Stimulated activated CD4-positive, alpha-beta T cell treated with anti-CD3 and anti-CD28 coated beads, Interleukin-15, amount 100 ng/mL, for 1 hour (primary cell): ENCODE data around the gene GTF2F1.
"Not testable (repeated sequence)": the region's sequence is repeated elsewhere in the genome, so short reads cannot be mapped to it uniquely, and the experiment has no call there.

Experiments
- DNase-seq, 2 donors: peaks; one replicate each; pipeline ENCODE4 v3.0.0-alpha.2; 2020; ENCODE audit warnings: low read depth in 1 of 2, low spot score in 1 of 2

GTF2F1 gene, protein sequence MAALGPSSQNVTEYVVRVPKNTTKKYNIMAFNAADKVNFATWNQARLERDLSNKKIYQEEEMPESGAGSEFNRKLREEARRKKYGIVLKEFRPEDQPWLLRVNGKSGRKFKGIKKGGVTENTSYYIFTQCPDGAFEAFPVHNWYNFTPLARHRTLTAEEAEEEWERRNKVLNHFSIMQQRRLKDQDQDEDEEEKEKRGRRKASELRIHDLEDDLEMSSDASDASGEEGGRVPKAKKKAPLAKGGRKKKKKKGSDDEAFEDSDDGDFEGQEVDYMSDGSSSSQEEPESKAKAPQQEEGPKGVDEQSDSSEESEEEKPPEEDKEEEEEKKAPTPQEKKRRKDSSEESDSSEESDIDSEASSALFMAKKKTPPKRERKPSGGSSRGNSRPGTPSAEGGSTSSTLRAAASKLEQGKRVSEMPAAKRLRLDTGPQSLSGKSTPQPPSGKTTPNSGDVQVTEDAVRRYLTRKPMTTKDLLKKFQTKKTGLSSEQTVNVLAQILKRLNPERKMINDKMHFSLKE

DNA sequence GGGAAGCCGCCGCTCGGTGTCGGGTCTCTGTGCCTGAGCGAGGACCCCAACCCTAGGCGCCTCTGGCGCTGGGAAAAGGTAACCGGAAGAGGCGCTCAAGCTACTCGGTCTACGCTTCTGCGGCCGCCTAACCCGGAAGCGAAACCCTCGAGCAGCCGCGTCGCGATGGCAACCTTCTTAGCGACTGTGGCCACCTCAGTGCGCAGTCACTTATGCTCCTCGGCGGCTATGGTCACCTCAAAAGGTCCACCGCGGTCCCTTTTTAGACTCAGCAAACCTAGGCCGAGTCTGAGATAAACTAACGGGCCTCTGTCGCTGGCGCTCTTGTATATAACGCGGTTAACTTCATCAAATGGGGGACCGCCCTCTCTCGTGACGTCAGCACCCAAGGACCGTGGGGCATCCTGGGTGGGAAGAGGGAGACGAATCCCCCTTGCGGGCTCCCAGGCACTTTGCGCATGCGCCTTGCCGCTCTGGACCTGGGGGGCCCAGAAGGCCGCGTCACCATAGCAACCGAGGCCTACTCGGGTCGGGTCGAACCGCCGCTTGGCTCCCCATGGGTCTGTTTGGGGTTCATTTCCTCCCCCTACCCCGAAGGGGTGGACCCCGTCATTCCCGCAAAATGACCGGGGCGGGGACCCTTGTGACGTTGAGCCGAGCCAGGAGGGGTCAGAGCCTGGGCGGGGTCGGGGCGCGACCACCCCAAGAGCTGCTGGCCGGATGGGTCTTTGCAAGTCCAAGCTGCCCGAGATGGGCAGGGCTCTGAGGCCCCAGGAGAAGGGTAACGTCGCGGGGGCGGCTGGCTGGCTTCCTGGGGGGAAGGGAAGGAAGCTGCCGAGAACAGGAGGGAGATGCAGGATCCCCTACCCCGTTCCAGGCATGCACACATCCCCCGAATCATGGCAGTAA lies at the start of gene GTF2F1:
GTF2F1 (minus strand) TSS at position 91 of the 909 bp plus-strand sequence. CDS start 169 bp downstream, outside the sequence.
- DNase-seq: peak; percentile 79 to 87

DNA sequence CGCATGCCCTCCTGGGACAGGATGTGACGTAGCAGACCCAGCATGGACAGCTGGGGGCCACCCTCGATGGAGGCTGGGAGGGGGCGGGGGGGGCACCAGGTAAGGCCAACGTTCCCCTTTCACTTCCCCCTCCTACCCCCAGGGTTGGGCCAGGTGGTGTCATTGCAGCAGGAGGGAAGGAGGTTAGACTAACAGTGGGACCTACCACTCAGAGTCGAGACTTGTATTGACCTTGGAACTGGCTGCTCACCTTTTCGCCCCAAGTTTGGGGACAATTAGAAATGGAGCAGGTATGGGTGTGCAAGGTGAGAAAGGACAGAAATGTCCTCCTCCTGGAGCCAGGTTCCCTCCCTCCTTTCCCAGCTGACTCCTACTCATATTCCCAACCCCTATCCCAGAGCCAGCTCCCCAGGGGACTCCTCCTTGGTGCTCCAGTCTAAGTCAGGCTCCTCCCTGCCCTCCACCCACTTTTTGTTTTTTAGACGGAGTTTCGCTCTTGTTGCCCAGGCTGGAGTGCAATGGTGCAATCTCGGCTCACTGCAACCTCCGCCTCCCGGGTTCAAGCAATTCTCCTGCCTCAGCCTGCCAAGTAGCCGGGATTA lies 49.2 kb upstream of the GTF2F1 start:
- no peak for DNase-seq

GRCh38 chr19:6440905-6441304 lies 47.9 kb upstream of the GTF2F1 start:
- no peak for DNase-seq

DNA sequence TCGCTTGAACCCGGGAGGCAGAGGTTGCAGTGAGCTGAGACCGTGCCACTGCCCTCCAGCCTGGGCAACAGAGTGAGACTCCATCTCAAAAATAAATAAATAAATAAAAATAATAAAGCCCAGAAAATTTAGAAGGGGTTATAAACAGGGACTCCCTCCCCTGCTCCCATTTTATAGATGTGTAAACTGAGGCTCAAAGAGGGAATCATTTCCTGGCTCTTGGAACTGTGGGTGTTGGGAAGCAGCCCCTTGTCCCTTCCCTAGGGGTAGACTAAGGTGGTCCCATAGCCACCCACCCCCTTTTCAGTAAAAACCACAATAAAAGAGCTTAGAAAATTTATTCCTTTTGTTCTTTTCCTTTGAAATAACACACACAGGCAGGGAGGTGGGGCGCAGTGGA lies 46.8 kb upstream of the GTF2F1 start:
- DNase-seq: no peak

DNA sequence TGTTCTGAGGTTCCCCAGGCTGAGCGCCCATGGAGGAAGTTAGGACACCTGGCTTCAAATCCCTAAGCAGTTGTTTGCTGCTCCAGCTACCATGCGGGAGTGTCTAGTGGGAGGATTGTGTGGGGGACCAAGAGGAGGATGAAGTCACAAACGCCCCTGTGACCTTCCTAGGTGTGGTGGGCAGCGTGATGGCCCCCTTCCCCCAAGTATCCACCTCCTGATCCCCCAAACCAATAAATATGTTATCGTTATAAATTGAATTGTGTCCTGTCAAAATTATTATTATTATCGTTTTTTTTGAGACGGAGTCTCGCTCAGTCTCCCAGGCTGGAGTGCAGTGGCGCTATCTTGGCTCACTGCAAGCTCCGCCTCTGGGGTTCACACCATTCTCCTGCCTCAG lies 40.7 kb upstream of the GTF2F1 start, which contains the start of gene SLC25A41:
SLC25A41 (minus strand) TSS at position 101 of the 400 bp plus-strand sequence; CDS start at position 31, 70 bp downstream.
- DNase-seq: no peak

DNA sequence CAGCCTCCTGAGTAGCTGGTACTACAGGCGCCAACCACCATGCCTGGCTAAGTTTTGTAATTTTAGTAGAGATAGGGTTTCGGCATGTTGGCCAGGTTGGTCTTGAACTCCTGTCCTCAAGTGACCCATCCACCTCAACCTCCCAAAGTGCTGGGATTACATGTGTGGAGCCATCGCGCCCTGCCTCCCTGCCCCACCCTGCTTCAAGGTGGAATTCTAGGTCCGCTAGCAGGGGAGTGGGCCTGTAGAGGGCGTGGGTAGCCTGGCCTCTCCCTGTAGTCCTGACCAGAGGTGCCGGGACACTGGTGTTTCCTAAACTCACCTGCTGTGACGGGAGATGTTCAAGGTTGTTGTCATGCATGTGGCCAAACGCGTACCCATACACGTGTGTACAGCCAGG lies 40.2 kb upstream of the GTF2F1 start:
- DNase-seq: no peak

DNA sequence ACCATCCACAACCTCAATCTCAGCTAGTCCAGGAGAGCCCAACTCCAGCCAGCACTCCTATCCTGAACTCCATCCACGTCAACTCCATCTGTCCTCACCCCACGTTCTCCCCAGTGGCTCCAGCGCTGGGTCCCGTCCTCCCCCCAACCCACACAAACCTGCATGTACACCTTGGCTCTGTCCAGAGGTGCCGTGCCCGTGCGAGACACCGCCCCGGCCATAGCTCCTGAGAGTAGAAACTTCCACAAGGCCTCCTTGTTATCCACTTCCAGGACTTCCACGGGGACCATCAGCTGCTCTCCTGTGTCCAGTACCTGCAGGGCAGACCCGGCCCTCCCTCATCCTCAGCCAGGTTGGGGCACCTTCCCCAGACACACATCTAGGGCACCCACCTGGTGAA lies 38.9 kb upstream of the GTF2F1 start:
- DNase-seq: no peak

DNA sequence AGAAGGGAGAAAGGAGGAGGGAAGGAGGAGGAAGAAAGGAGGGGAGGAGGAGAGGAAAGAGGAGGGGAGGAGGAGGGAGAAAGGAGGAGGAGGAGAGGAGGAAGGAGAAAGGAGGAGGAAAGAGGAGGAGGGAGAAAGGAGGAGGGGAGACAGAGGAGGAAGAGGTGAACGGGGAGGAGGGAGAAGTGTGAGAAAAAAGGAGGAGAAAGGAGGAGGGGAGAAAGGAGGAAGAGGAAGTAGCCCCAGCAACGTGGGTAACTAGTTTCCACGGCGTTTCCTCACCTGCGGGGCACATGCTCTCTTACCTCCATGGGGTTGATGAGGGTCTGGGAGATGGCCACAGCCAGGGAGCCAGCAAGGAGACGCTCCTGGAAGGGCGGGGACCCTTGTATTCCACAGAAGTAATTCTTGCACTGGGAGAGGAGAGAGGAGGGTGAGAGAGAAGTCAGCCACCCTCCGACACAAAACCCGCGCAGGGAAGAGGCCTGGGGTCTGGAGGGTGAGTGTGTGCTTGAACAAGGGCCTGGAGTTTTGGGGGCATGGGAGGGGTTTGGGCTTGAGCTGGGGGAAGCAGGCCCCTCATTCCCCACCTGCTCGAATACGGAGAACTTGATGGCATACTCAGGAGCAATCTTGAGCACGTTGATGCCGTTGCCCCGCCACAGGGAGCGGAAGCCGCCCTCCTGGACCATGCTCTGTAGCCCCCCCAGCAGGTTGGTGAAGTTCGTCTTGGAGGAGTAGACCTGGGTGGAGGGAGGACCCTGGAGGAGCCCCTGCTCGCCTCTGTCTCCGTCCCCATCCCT lies 36.7 kb upstream of the GTF2F1 start:
- no peak for DNase-seq

GRCh38 chr19:6428692-6429418 lies 35.9 kb upstream of the GTF2F1 start:
- not testable (repeated sequence) for DNase-seq

GRCh38 chr19:6427131-6427530 lies 34.2 kb upstream of the GTF2F1 start:
- no peak for DNase-seq

GRCh38 chr19:6425732-6426620 lies 33.0 kb upstream of the GTF2F1 start:
- DNase-seq: no peak

DNA sequence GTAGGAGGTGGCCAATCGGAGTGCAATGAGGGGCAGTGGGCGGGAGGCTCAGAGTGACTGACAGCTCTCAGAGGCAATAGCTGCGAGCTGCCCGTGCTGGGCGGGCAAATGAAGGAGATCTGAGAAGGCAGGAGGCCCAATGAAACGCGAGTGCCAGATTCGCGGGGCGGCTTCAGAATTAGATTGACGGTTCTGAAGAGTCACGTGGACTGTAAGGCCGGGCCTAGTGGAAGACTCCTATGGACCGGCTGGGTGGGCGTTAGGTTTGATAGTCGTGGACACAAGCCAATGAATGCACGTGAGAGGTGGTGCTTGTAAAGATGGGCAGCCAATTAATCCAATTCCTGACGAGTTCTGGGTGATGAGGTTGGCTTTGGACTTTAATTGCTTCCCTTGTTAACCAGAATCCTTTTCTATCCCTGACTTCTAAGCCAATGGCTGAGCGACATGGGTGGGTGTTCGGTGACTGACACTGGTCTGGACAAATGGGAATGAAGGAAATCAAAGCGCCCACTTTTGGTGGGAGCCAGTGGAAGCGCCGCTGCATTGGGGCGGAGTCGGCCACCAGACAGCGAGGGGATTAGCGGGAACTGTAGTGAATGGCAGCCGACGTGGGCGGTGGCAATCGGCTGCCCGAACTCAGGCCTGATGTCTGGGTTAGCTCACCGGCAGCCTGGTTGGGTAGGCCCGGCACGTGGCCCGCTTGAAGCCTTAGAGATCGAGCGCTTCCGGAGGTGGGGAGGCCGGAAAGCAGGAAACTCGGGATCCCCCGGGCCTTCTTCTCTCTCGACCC lies 32.2 kb upstream of the GTF2F1 start:
- peak; percentile 95 to 98 for DNase-seq

- DNase-seq: peak in 1 of 2 donors; percentile 38
Measured at GRCh38 chr19:6424195-6424938, 31.4 kb upstream of the GTF2F1 start, which contains the start of gene KHSRP. TSS of gene KHSRP (minus strand) at chr19:6424811. CDS start at chr19:6424701, 110 bp downstream.

DNA sequence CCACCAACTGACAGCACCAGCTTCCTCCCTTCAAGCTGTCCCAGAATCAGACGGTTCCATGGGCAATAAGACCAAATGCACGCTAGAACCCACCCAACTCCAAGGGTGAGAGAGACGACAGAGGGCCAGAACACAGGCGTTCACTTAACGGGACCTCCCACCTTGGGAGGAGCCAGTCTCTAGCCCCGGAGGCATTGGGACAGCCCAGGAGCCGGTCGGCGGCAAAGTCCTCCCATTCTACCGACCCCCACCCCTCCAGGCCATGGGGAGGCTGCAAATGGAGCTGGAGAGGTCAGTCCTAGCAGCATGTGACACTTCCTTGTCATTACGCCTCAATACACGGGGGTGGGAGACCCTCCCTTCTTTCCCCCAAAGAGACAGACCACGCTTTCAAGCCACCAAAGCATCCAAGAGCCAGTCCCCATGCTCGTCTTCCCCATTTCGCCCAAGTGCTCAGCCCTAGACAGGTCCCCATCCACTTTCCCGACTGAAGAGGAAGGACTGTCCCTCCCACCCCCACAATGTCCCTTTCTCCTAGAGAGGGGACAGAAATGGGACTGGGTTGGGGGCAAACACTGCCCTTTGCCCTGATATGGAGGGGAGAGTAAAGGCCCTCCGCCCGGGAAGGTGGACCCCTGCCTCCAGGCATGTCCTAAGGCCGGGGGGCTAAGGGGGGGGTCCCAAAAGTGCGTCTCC lies 30.7 kb upstream of the GTF2F1 start:
- DNase-seq: no peak

- DNase-seq: no peak
Measured at GRCh38 chr19:6421075-6422014, 28.4 kb upstream of the GTF2F1 start.
